Peyer's patch (tissue), 4 donors: Measurements from ENCODE around the gene HDAC1.

Source experiments
- CTCF ChIP-seq, 6 experiments: fragments of 450-650 bp in 4 of 6; fragments of 200-600 bp in 2 of 6; sonication (generic) in 1 of 6; IDR thresholded peaks; one replicate each; pipeline ENCODE4 v1.5.1; 2017 to 2019; ENCODE audit warnings: antibody characterized with exemption in 6 of 6, mild to moderate bottlenecking in 3 of 6, moderate library complexity in 1 of 6
- POLR2A ChIP-seq, 2 donors: fragments of 450-650 bp; IDR thresholded peaks; one replicate each; pipeline ENCODE4 v1.5.1; 2017; ENCODE audit warnings: antibody characterized with exemption in 2 of 2, mild to moderate bottlenecking in 2 of 2, moderate library complexity in 2 of 2

- TF ChIP-seq CTCF (IDR thresholded peaks at IDR 0.05) (no peak), POLR2A (IDR thresholded peaks at IDR 0.05) (no peak)
These were observed 45.2 kb downstream of the HDAC1 start for GRCh38 chr1:32336963-32337675.
